ENCODE data around the gene DAZL. TPM values are rescaled to one million over a fixed set of nuclear protein-coding genes. Genes with fewer than 3 reads are reported as not detected.

Gene DAZL
- total and polyA plus RNA-seq, 9 of the 15 experiments (the other 6 are each of a cell fraction or from before 2014, with no cell fraction given): not detected

DNA sequence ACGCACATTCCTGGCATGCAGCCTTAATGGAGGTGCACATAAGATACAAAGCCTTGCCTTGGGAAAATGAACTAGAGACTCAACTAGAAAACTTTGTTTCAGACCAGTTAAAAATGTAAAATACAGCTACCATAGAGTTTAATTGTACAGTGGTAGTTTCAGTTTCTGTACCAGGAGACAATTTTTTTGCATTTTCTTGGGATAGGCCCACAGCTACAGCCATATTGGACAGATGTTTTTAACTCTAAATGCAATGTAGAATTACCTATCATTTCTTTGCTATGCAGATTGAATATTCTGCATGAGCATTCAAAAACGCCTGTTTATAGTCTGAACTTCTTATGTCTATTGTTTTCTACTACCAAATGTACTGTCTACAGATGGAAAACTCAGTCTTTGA lies 20.3 kb downstream of the DAZL start (continued):
- TF ChIP-seq ZNF318 (IDR thresholded peaks at IDR 0.05; ENCODE audit: borderline replicate concordance in 1 of 2, low read depth in 1 of 2) (no peak), OTX1 (CRISPR knock-in tag; IDR thresholded peaks at IDR 0.05) (no peak), HNRNPUL1 (IDR thresholded peaks at IDR 0.05; ENCODE audit: low read length) (no peak), MXI1 (IDR thresholded peaks at IDR 0.05; ENCODE audit: low read depth, low read length) (no peak), ZNF644 (tag; IDR thresholded peaks at IDR 0.05; ENCODE audit: low read depth) (no peak), ZNF143 (CRISPR knock-in tag; IDR thresholded peaks at IDR 0.05) (no peak)
- TF ChIP-seq, protein P1, sequence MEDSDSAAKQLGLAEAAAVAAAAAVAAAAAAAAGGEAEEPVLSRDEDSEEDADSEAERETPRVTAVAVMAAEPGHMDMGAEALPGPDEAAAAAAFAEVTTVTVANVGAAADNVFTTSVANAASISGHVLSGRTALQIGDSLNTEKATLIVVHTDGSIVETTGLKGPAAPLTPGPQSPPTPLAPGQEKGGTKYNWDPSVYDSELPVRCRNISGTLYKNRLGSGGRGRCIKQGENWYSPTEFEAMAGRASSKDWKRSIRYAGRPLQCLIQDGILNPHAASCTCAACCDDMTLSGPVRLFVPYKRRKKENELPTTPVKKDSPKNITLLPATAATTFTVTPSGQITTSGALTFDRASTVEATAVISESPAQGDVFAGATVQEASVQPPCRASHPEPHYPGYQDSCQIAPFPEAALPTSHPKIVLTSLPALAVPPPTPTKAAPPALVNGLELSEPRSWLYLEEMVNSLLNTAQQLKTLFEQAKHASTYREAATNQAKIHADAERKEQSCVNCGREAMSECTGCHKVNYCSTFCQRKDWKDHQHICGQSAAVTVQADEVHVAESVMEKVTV (CRISPR knock-in tag; IDR thresholded peaks at IDR 0.05): no peak
- TF ChIP-seq, protein P2, sequence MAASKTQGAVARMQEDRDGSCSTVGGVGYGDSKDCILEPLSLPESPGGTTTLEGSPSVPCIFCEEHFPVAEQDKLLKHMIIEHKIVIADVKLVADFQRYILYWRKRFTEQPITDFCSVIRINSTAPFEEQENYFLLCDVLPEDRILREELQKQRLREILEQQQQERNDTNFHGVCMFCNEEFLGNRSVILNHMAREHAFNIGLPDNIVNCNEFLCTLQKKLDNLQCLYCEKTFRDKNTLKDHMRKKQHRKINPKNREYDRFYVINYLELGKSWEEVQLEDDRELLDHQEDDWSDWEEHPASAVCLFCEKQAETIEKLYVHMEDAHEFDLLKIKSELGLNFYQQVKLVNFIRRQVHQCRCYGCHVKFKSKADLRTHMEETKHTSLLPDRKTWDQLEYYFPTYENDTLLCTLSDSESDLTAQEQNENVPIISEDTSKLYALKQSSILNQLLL (CRISPR knock-in tag; IDR thresholded peaks at IDR 0.05; ENCODE audit: borderline replicate concordance): no peak
